CD4-positive, alpha-beta T cell (primary cell): Measurements from ENCODE around the gene RPS13. TPM values are rescaled to one million over a fixed set of nuclear protein-coding genes. Genes with fewer than 3 reads are reported as not detected.
"Not testable (repeated sequence)": the region's sequence is repeated elsewhere in the genome, so short reads cannot be mapped to it uniquely, and the experiment has no call there.

ENCODE experiments used
- ATAC-seq: fragments of 200-7000 bp; cut with Tn5 transposase; one replicate; pipeline ENCODE4 v1.10.0; 2022; ENCODE audit warnings: mild to moderate bottlenecking; ENCODE audit not compliant: poor library complexity
- CTCF ChIA-PET: fragments of 350-600 bp; sonication (Branson Sonifier 250); formaldehyde crosslinking; loops from one replicate; lab custom pipeline; 2021; ENCODE audit warnings: antibody characterized with exemption, inconsistent platforms; lab: Charles Lee
- POLR2A ChIA-PET: fragments of 350-600 bp; sonication (Branson Sonifier 250); formaldehyde crosslinking; loops from one replicate; lab custom pipeline; 2021; ENCODE audit warnings: antibody characterized with exemption, inconsistent platforms; lab: Charles Lee
- DNase-seq, 14 experiments: peaks; one replicate each; pipeline ENCODE4 v3.0.0-alpha.2; 2013 to 2020; ENCODE audit warnings: mixed read lengths in 2 of 14
- H3K27ac ChIP-seq, 2 donors: one replicate each; pipeline versions ENCODE4 v1.5.1 to v1.7.0; 2013; ENCODE audit warnings: low read length in 2 of 2, low read depth in 1 of 2, mild to moderate bottlenecking in 1 of 2
- H3K27me3 ChIP-seq, 2 experiments: 1 replicate in 1 of 2; 2 replicates in 1 of 2; pipeline versions ENCODE4 v1.6.1 to v1.7.0; 2013; ENCODE audit warnings: low read length in 2 of 2, control low read depth in 1 of 2, mild to moderate bottlenecking in 1 of 2, moderate library complexity in 1 of 2; ENCODE audit not compliant: insufficient read depth in 2 of 2, control insufficient read depth in 1 of 2
- H3K36me3 ChIP-seq: one replicate; pipeline ENCODE4 v1.6.1; 2013; ENCODE audit warnings: low read length, control low read depth; ENCODE audit not compliant: insufficient read depth
- H3K4me1 ChIP-seq: one replicate; pipeline ENCODE4 v1.6.1; 2013; ENCODE audit warnings: low read length, control low read depth; ENCODE audit not compliant: insufficient read depth
- H3K4me3 ChIP-seq: one replicate; pipeline ENCODE4 v1.5.1; 2013; ENCODE audit warnings: mild to moderate bottlenecking, low read length, moderate library complexity
- H3K9me3 ChIP-seq, 2 experiments: 1 replicate in 1 of 2; 2 replicates in 1 of 2; pipeline versions ENCODE4 v1.6.1 to v1.7.0; 2013; ENCODE audit warnings: low read length in 2 of 2, mild to moderate bottlenecking in 2 of 2, control low read depth in 1 of 2, moderate library complexity in 1 of 2; ENCODE audit not compliant: control insufficient read depth in 1 of 2, insufficient read depth in 1 of 2
- H3K27ac Mint-ChIP-seq: one replicate; pipeline ENCODE4 v1.8.0; 2020; ENCODE audit warnings: mixed read lengths
- H3K27me3 Mint-ChIP-seq: one replicate; pipeline ENCODE4 v1.8.0; 2021; ENCODE audit warnings: mixed read lengths
- H3K36me3 Mint-ChIP-seq: one replicate; pipeline ENCODE4 v1.8.0; 2021; ENCODE audit warnings: low read depth, mixed read lengths
- H3K4me1 Mint-ChIP-seq: one replicate; pipeline ENCODE4 v1.8.0; 2021; ENCODE audit warnings: low read depth, mixed read lengths
- H3K4me3 Mint-ChIP-seq: one replicate; pipeline ENCODE4 v1.8.0; 2020; ENCODE audit warnings: mild to moderate bottlenecking, mixed read lengths
- H3K9me3 Mint-ChIP-seq: one replicate; pipeline ENCODE4 v1.8.0; 2020; ENCODE audit warnings: mixed read lengths
- intact Hi-C, 2 experiments: fragments of 100-400 bp; cut with DNase I in 1 of 2; cut with micrococcal nuclease in 1 of 2; formaldehyde crosslinking; loops; one replicate each; pipeline versions ENCODE4 v1.15.1 to v1.9.0; 2023 to 2025; cut with DNase I, micrococcal nuclease
- total RNA-seq, 174 experiments: library from RNA in 2 of 174; stranded (reverse) in 2 of 174; gene quantifications; one replicate each; pipeline ENCODE4 v1.2.3 and lab custom pipeline; 2021 to 2026
- TF ChIP-seq, protein P1 (sequence below): fragments of 200-600 bp; IDR thresholded peaks from one replicate; pipeline ENCODE4 v1.8.0; 2022; ENCODE audit warnings: antibody characterized with exemption, mild to moderate bottlenecking

RPS13 gene
- total RNA-seq, 2 experiments from 2014 or later, result 2,215 to 2,217 TPM

DNA sequence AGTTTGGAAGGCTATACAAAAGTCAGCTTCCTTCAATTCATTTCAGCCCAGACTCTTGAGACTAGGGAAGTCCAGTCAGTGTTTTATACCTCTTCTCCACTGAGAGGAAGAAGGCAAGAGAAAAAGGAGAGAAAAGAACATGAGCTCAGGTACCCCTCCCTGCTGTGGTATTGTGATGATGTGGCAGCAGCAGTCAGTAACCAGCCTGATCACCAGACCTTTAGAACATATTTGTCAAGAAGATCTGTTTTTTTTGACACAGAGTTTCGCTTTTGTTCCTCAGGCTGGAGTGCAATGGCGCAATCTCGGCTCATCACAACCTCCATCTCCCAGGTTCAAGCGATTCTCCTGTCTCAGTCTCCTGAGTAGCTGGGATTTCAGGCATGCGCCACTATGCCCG, 21.2 kb upstream of the RPS13 start:
- H3K9me3 Mint-ChIP-seq, result no peaks in the 10 kb centered on the region
- Histone ChIP-seq H3K36me3 (peaks cover 40% of the 10 kb centered on the region), H3K4me1 (no peaks in the 10 kb centered on the region), H3K9me3 (no peaks in the 10 kb centered on the region), H3K27me3 (no peaks in the 10 kb centered on the region), H3K4me3 (no peak overlapping the region), H3K27ac (no peak overlapping the region)
- CTCF ChIA-PET, result interaction anchor here (0.9 kb wide), 1 partner anchor 12 kb away, joined by 4 read pairs; no protein-coding TSS in a partner anchor
- no peaks in the 10 kb centered on the region for H3K27me3 Mint-ChIP-seq
- H3K27ac Mint-ChIP-seq, result no peak overlapping the region
- DNase-seq (peak in 1 of 14 experiments; percentile 8), ATAC-seq (no peak)
- no peaks in the 10 kb centered on the region for H3K4me1 Mint-ChIP-seq
- H3K36me3 Mint-ChIP-seq, result peaks cover 66% of the 10 kb centered on the region
- POLR2A ChIA-PET, result no interaction called here
- TF ChIP-seq, protein P1, sequence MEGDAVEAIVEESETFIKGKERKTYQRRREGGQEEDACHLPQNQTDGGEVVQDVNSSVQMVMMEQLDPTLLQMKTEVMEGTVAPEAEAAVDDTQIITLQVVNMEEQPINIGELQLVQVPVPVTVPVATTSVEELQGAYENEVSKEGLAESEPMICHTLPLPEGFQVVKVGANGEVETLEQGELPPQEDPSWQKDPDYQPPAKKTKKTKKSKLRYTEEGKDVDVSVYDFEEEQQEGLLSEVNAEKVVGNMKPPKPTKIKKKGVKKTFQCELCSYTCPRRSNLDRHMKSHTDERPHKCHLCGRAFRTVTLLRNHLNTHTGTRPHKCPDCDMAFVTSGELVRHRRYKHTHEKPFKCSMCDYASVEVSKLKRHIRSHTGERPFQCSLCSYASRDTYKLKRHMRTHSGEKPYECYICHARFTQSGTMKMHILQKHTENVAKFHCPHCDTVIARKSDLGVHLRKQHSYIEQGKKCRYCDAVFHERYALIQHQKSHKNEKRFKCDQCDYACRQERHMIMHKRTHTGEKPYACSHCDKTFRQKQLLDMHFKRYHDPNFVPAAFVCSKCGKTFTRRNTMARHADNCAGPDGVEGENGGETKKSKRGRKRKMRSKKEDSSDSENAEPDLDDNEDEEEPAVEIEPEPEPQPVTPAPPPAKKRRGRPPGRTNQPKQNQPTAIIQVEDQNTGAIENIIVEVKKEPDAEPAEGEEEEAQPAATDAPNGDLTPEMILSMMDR, result no peak
- no peak overlapping the region for H3K4me3 Mint-ChIP-seq
- intact Hi-C loops, result no loop called here

DNA sequence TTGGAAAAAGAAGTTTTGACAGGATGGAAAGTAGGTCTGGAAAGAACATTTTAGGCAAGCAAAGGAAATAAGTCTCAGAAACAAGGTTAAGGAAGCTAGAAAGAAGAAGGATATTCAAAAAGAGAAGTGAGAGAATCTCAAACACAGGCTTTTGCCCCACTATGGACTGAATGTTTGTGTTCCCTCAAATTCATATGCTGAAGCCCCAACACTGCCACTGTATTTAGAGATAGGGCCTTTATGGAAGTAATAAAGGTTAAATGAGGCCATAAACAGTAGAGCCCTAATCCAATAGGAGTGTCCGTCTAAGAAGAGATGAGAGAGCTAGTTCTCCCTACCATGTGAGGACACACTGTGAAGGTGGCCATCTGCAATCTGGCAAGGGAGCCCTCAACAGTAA, 20.6 kb upstream of the RPS13 start:
- Histone ChIP-seq H3K4me3 (no peak overlapping the region), H3K27ac (no peak overlapping the region), H3K9me3 (no peaks in the 10 kb centered on the region), H3K27me3 (no peaks in the 10 kb centered on the region), H3K4me1 (no peaks in the 10 kb centered on the region), H3K36me3 (peaks cover 41% of the 10 kb centered on the region)
- ChIA-PET CTCF (interaction anchor here (0.9 kb wide), 1 partner anchor 13 kb away, joined by 4 read pairs; no protein-coding TSS in a partner anchor), POLR2A (no interaction called here)
- Mint-ChIP-seq H3K36me3 (peaks cover 63% of the 10 kb centered on the region), H3K4me3 (no peak overlapping the region), H3K27ac (no peak overlapping the region), H3K4me1 (no peaks in the 10 kb centered on the region), H3K27me3 (no peaks in the 10 kb centered on the region), H3K9me3 (no peaks in the 10 kb centered on the region)
- no peak for ATAC-seq
- DNase-seq, result no peak
- intact Hi-C loops, result no loop called here
- TF ChIP-seq, protein P1, result no peak

DNA sequence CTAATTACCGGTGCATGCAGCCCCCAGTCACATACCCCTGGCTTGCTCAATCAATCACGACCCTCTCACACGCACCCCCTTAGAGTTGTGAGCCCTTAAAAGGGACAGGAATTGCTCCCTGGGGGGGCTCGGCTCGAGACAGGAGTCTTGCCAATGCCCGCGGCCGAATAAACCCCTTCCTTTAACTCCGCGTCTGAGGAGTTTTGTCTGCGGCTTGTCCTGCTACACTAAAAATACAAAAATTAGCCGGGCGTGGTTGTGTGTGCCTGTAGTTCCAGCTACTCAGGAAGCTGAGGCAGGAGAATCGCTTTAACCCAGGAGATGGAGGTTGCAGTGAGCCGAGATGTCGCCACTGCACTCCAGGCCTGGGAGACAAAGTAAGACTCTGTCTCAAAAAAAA, 8.5 kb upstream of the RPS13 start:
- H3K9me3 Mint-ChIP-seq, intact Hi-C loops, H3K4me1 ChIP-seq, H3K27ac ChIP-seq, H3K4me3 ChIP-seq, H3K4me3 Mint-ChIP-seq, H3K27me3 Mint-ChIP-seq, ATAC-seq, H3K4me1 Mint-ChIP-seq, DNase-seq, H3K27me3 ChIP-seq, CTCF ChIA-PET, H3K27ac Mint-ChIP-seq, POLR2A ChIA-PET, H3K9me3 ChIP-seq: not testable (repeated sequence)
- peaks cover 24% of the 10 kb centered on the region for H3K36me3 ChIP-seq
- H3K36me3 Mint-ChIP-seq, result peaks cover 24% of the 10 kb centered on the region

DNA sequence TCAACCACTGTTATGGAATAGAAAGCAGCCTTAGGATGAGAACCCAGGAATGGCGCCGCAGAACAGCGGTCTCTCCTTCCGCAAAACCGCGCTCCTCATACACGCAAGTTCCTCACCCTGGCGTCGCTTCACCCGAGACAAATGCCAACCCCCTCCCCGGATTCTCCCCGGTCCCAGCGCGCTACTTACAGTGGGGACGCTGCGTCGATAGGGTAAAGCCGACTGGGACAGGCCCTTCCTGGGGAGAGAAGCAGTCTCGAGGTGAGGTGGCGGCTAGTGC, 287 bp downstream of the RPS13 start:
- ATAC-seq (peak; percentile 47), DNase-seq (peak in 2 of 14 experiments; percentile 23 to 48)
- H3K36me3 ChIP-seq, result peaks cover 35% of the 10 kb centered on the region
- H3K27ac Mint-ChIP-seq, result peak overlapping the region; percentile 95
- CTCF ChIA-PET, result no interaction called here
- H3K36me3 Mint-ChIP-seq, result peaks cover 56% of the 10 kb centered on the region
- H3K4me3 Mint-ChIP-seq, result peak overlapping the region; percentile 92
- no peaks in the 10 kb centered on the region for H3K27me3 Mint-ChIP-seq
- no peaks in the 10 kb centered on the region for H3K9me3 Mint-ChIP-seq
- H3K4me3 ChIP-seq, result peak overlapping the region; percentile 94
- peaks cover 28% of the 10 kb centered on the region for H3K4me1 ChIP-seq
- peak overlapping the region; percentile 93 to 94 for H3K27ac ChIP-seq
- H3K27me3 ChIP-seq, result no peaks in the 10 kb centered on the region
- POLR2A ChIA-PET, result interaction anchor here (0.6 to 3.9 kb wide), 14 partner anchors 11 to 1557 kb away, joined by 3 to 35 read pairs (median 4); partner anchors contain the start of genes C11orf58, NUCB2, PIK3C2A and SPTY2D1
- no peaks in the 10 kb centered on the region for H3K9me3 ChIP-seq
- peaks cover 45% of the 10 kb centered on the region for H3K4me1 Mint-ChIP-seq
- TF ChIP-seq, protein P1, result no peak
- intact Hi-C loops, result loop anchor here (2.0 to 10.0 kb wide), 9 partner anchors 130 to 1558 kb away; partner anchors contain the start of genes C11orf58 (in 2 of the 2), NCR3LG1 (in 1 of the 2), NUCB2 (in 1 of the 2) and PIK3C2A (in 1 of the 2)
